ENCODE data around the gene MELK. TPM values are rescaled to one million over a fixed set of nuclear protein-coding genes. Genes with fewer than 3 reads are reported as not detected.

The MELK gene
- total RNA-seq, 2 donors from 2014 or later: 1.1 to 21.0 TPM

GRCh38 chr9:36575411-36575882, 2.8 kb downstream of the MELK start:
- no peaks in the 10 kb centered on the region for H3K9me3 ChIP-seq
- TF ChIP-seq POLR2A (IDR thresholded peaks at IDR 0.05) (no peak), POLR2AphosphoS5 (IDR thresholded peaks at IDR 0.05) (no peak), CTCF (IDR thresholded peaks at IDR 0.05) (no peak)
- WGBS: 75% methylated on average over 2 of the region's 2 CpGs
- DNase-seq (ENCODE audit: low spot score): no peak
- no peak overlapping the region for H3K27ac ChIP-seq
- H3K27me3 ChIP-seq (replicated peaks; ENCODE audit: insufficient read depth): no peaks in the 10 kb centered on the region
- H3K4me3 ChIP-seq: no peak overlapping the region
- intact Hi-C loops (cut with DNase I): no loop called here
- H3K4me1 ChIP-seq (replicated peaks): no peaks in the 10 kb centered on the region
- H3K36me3 ChIP-seq: no peaks in the 10 kb centered on the region

- Histone ChIP-seq H3K27ac (no peak overlapping the region), H3K4me1 (replicated peaks) (no peaks in the 10 kb centered on the region), H3K27me3 (replicated peaks; ENCODE audit: insufficient read depth) (no peaks in the 10 kb centered on the region), H3K9me3 (no peaks in the 10 kb centered on the region), H3K4me3 (no peak overlapping the region), H3K36me3 (no peaks in the 10 kb centered on the region)
- DNase-seq (ENCODE audit: low spot score): no peak
- 100% methylated on average over 3 of the region's 3 CpGs for WGBS
- TF ChIP-seq POLR2A (IDR thresholded peaks at IDR 0.05) (no peak), CTCF (IDR thresholded peaks at IDR 0.05) (no peak), POLR2AphosphoS5 (IDR thresholded peaks at IDR 0.05) (no peak)
- intact Hi-C loops (cut with DNase I): no loop called here
Measured at GRCh38 chr9:36576866-36577265, 4.2 kb downstream of the MELK start.

GRCh38 chr9:36584620-36585460, 12.1 kb downstream of the MELK start:
- intact Hi-C loops (cut with DNase I): no loop called here
- Histone ChIP-seq H3K36me3 (no peaks in the 10 kb centered on the region), H3K27me3 (replicated peaks; ENCODE audit: insufficient read depth) (no peaks in the 10 kb centered on the region), H3K9me3 (no peaks in the 10 kb centered on the region), H3K4me1 (replicated peaks) (no peaks in the 10 kb centered on the region), H3K4me3 (no peak overlapping the region), H3K27ac (no peak overlapping the region)
- no peak for TF ChIP-seq POLR2A (IDR thresholded peaks at IDR 0.05)
- 95% methylated on average over 7 of the region's 7 CpGs for WGBS
- no peak for DNase-seq (ENCODE audit: low spot score)

- no peak overlapping the region for H3K27ac ChIP-seq
- DNase-seq (ENCODE audit: low spot score): no peak
- no peaks in the 10 kb centered on the region for H3K27me3 ChIP-seq (replicated peaks; ENCODE audit: insufficient read depth)
- H3K9me3 ChIP-seq: no peaks in the 10 kb centered on the region
- H3K36me3 ChIP-seq: no peaks in the 10 kb centered on the region
- 45% methylated on average over 1 of the region's 1 CpG for WGBS
- no peaks in the 10 kb centered on the region for H3K4me1 ChIP-seq (replicated peaks)
- TF ChIP-seq POLR2AphosphoS5 (IDR thresholded peaks at IDR 0.05): no peak
- TF ChIP-seq POLR2A (IDR thresholded peaks at IDR 0.05): no peak
- TF ChIP-seq CTCF (IDR thresholded peaks at IDR 0.05): no peak
- H3K4me3 ChIP-seq: no peak overlapping the region
- intact Hi-C loops (cut with DNase I): no loop called here
Measured at GRCh38 chr9:36590231-36590630, 17.5 kb downstream of the MELK start.

GRCh38 chr9:36592801-36593583, 20.3 kb downstream of the MELK start:
- TF ChIP-seq POLR2AphosphoS5 (IDR thresholded peaks at IDR 0.05): no peak
- TF ChIP-seq POLR2A (IDR thresholded peaks at IDR 0.05): no peak
- TF ChIP-seq CTCF (IDR thresholded peaks at IDR 0.05): no peak
- Histone ChIP-seq H3K27me3 (replicated peaks; ENCODE audit: insufficient read depth) (no peaks in the 10 kb centered on the region), H3K9me3 (no peaks in the 10 kb centered on the region), H3K27ac (no peak overlapping the region), H3K36me3 (no peaks in the 10 kb centered on the region), H3K4me3 (no peak overlapping the region), H3K4me1 (replicated peaks) (no peaks in the 10 kb centered on the region)
- DNase-seq (ENCODE audit: low spot score): no peak
- intact Hi-C loops (cut with DNase I): no loop called here
- 98% methylated on average over 4 of the region's 4 CpGs for WGBS

All from prostate gland (tissue), 2 donors.